HEK293 (cell line): ENCODE data around the gene GARIN5A.

Experiments
- CTCF ChIA-PET: fragments of 350-600 bp; formaldehyde crosslinking; extraction: SDS; loops from one replicate; lab custom pipeline; 2021; ENCODE audit warnings: antibody characterized with exemption; lab: Yijun Ruan, JAX
- POLR2A ChIA-PET: fragments of 300-600 bp; formaldehyde crosslinking; extraction: SDS; loops from one replicate; lab custom pipeline; 2020; ENCODE audit warnings: antibody characterized with exemption, inconsistent platforms; lab: Yijun Ruan, JAX
- H3K27ac ChIP-seq: fragments of 200-500 bp; sonication (Bioruptor generic); 2 replicates; pipeline ENCODE4 v1.5.1; 2014; ENCODE audit warnings: low read depth, low read length, control low read depth, inconsistent platforms; ENCODE audit errors: extremely low read depth
- H3K36me3 ChIP-seq, 2 experiments: fragments of 200-500 bp in 1 of 2; sonication (Bioruptor generic) in 1 of 2; 1 replicate in 1 of 2; 2 replicates in 1 of 2; pipeline ENCODE4 v1.5.1; 2014 to 2017; ENCODE audit warnings: inconsistent platforms in 2 of 2, low read length in 2 of 2; ENCODE audit not compliant: control insufficient read depth in 2 of 2, insufficient read depth in 1 of 2
- H3K4me1 ChIP-seq: fragments of 200-500 bp; sonication (Bioruptor generic); 2 replicates; pipeline ENCODE4 v1.5.1; 2014; ENCODE audit warnings: mild to moderate bottlenecking, low read length, inconsistent platforms; ENCODE audit not compliant: control insufficient read depth, insufficient read depth
- H3K4me3 ChIP-seq: 2 replicates; pipeline ENCODE4 v1.5.1; 2011; ENCODE audit warnings: low read depth, mild to moderate bottlenecking, control low read depth, low read length, moderate library complexity
- H3K9me3 ChIP-seq: fragments of 200-500 bp; sonication (Bioruptor generic); 2 replicates; pipeline ENCODE4 v1.5.1; 2014; ENCODE audit warnings: low read depth, low read length, inconsistent platforms; ENCODE audit not compliant: control insufficient read depth, insufficient read depth
- GLIS1 ChIP-seq: fragments of 450-650 bp; formaldehyde crosslinking; IDR thresholded peaks from 2 replicates; pipeline ENCODE4 v1.5.1; 2016; ENCODE audit warnings: missing biosample characterization, missing genetic modification characterization
- TCF7L2 ChIP-seq: IDR thresholded peaks from 2 replicates; pipeline ENCODE4 v1.6.1; 2011; ENCODE audit warnings: low read depth, mild to moderate bottlenecking, inconsistent platforms, low read length, moderate library complexity, borderline replicate concordance
- ZIC2 ChIP-seq: fragments of 450-650 bp; formaldehyde crosslinking; IDR thresholded peaks from 2 replicates; pipeline ENCODE4 v1.5.1; 2016; ENCODE audit warnings: missing biosample characterization, missing genetic modification characterization
- ZNF248 ChIP-seq: fragments of 450-650 bp; formaldehyde crosslinking; IDR thresholded peaks from 2 replicates; pipeline ENCODE4 v1.5.1; 2017; ENCODE audit warnings: missing biosample characterization, missing genetic modification characterization
- ZNF596 ChIP-seq: fragments of 450-650 bp; IDR thresholded peaks from 2 replicates; pipeline ENCODE4 v1.5.0; 2018; ENCODE audit warnings: missing biosample characterization, mild to moderate bottlenecking, missing genetic modification characterization, moderate library complexity
- ZXDB ChIP-seq: fragments of 450-650 bp; formaldehyde crosslinking; IDR thresholded peaks from 2 replicates; pipeline ENCODE4 v1.5.1; 2016; ENCODE audit warnings: missing biosample characterization, missing genetic modification characterization
- TF ChIP-seq, protein P1 (sequence below): fragments of 450-650 bp; formaldehyde crosslinking; IDR thresholded peaks from 2 replicates; pipeline ENCODE4 v1.5.1; 2016; ENCODE audit warnings: missing biosample characterization, missing genetic modification characterization
- TF ChIP-seq, protein P2 (sequence below): fragments of 450-650 bp; formaldehyde crosslinking; IDR thresholded peaks from 2 replicates; pipeline ENCODE4 v1.5.1; 2016; ENCODE audit warnings: missing biosample characterization, missing genetic modification characterization
- TF ChIP-seq, protein P3 (sequence below): fragments of 450-650 bp; formaldehyde crosslinking; IDR thresholded peaks from 2 replicates; pipeline ENCODE4 v1.5.1; 2017; ENCODE audit warnings: missing biosample characterization, missing genetic modification characterization
- TF ChIP-seq, protein P4 (sequence below): fragments of 450-650 bp; formaldehyde crosslinking; IDR thresholded peaks from 2 replicates; pipeline ENCODE4 v1.5.1; 2016; ENCODE audit warnings: missing biosample characterization, missing genetic modification characterization

Gene GARIN5A

DNA sequence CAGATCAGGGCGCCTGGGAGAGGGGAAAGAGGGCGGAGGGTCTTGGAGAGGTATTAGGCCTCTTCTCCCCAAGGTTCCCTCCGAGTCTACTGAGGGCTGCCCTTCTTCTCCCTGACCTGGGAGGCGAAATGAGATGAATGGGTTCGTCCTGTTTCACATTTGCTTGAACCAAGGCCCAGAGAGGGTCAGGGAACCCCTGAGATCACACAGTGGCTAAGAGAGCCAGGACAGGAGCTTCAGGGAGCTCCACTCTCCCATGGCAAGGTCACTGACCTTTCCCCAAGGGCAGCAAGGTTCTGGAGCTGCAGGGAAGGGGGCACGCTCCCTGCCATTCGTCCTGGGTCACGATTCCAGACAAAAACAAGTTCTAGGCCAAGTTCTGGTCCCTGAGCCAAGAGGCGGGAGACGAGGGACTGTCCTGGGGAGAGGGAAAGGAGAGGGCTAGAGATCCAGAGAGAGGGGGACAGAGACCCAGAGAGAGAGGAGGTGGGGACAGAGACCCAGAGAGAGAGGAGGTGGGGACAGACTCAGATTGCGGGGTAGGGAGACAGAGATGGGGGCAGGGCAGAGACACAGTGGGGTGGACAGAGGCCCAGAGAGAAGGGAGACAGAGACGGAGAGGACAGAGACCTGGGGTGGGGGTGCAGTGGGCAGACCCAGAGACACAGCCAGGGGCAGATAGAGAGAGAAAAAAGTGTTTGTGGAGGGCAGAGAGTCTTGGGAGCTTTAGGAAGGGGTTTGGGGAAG, 36.5 kb upstream of the GARIN5A start:
- POLR2A ChIA-PET = no interaction called here
- no peak for TF ChIP-seq ZXDB (tag by site-specific recombination)
- TF ChIP-seq, protein P1, sequence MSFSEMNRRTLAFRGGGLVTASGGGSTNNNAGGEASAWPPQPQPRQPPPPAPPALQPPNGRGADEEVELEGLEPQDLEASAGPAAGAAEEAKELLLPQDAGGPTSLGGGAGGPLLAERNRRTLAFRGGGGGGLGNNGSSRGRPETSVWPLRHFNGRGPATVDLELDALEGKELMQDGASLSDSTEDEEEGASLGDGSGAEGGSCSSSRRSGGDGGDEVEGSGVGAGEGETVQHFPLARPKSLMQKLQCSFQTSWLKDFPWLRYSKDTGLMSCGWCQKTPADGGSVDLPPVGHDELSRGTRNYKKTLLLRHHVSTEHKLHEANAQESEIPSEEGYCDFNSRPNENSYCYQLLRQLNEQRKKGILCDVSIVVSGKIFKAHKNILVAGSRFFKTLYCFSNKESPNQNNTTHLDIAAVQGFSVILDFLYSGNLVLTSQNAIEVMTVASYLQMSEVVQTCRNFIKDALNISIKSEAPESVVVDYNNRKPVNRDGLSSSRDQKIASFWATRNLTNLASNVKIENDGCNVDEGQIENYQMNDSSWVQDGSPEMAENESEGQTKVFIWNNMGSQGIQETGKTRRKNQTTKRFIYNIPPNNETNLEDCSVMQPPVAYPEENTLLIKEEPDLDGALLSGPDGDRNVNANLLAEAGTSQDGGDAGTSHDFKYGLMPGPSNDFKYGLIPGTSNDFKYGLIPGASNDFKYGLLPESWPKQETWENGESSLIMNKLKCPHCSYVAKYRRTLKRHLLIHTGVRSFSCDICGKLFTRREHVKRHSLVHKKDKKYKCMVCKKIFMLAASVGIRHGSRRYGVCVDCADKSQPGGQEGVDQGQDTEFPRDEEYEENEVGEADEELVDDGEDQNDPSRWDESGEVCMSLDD (tag by site-specific recombination) = 0 out of 2 replicates have a peak, but pooled peaks have one; percentile 23
- TF ChIP-seq, protein P2, sequence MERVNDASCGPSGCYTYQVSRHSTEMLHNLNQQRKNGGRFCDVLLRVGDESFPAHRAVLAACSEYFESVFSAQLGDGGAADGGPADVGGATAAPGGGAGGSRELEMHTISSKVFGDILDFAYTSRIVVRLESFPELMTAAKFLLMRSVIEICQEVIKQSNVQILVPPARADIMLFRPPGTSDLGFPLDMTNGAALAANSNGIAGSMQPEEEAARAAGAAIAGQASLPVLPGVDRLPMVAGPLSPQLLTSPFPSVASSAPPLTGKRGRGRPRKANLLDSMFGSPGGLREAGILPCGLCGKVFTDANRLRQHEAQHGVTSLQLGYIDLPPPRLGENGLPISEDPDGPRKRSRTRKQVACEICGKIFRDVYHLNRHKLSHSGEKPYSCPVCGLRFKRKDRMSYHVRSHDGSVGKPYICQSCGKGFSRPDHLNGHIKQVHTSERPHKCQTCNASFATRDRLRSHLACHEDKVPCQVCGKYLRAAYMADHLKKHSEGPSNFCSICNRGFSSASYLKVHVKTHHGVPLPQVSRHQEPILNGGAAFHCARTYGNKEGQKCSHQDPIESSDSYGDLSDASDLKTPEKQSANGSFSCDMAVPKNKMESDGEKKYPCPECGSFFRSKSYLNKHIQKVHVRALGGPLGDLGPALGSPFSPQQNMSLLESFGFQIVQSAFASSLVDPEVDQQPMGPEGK (tag by site-specific recombination) = peak; percentile 50
- 0 out of 2 replicates have a peak, but pooled peaks have one; percentile 0 for TF ChIP-seq ZNF596 (tag by site-specific recombination)
- TF ChIP-seq, protein P3, sequence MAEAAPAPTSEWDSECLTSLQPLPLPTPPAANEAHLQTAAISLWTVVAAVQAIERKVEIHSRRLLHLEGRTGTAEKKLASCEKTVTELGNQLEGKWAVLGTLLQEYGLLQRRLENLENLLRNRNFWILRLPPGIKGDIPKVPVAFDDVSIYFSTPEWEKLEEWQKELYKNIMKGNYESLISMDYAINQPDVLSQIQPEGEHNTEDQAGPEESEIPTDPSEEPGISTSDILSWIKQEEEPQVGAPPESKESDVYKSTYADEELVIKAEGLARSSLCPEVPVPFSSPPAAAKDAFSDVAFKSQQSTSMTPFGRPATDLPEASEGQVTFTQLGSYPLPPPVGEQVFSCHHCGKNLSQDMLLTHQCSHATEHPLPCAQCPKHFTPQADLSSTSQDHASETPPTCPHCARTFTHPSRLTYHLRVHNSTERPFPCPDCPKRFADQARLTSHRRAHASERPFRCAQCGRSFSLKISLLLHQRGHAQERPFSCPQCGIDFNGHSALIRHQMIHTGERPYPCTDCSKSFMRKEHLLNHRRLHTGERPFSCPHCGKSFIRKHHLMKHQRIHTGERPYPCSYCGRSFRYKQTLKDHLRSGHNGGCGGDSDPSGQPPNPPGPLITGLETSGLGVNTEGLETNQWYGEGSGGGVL (tag by site-specific recombination) = 0 out of 2 replicates have a peak, but pooled peaks have one; percentile 28
- TF ChIP-seq, all 188 proteins: peak for 4
- H3K9me3 ChIP-seq = no peaks in the 10 kb centered on the region
- no peak overlapping the region for H3K27ac ChIP-seq
- H3K4me1 ChIP-seq = peaks cover 5% of the 10 kb centered on the region
- H3K36me3 ChIP-seq = peaks cover 0 to under 1% of the 10 kb centered on the region in 2 experiments; a peak in 1 of 3 replicates
- CTCF ChIA-PET = interaction anchor here (2.6 to 2.7 kb wide), 2 partner anchors 24 to 25 kb away, joined by 6 to 11 read pairs; no protein-coding TSS in a partner anchor
- no peak overlapping the region for H3K4me3 ChIP-seq

DNA sequence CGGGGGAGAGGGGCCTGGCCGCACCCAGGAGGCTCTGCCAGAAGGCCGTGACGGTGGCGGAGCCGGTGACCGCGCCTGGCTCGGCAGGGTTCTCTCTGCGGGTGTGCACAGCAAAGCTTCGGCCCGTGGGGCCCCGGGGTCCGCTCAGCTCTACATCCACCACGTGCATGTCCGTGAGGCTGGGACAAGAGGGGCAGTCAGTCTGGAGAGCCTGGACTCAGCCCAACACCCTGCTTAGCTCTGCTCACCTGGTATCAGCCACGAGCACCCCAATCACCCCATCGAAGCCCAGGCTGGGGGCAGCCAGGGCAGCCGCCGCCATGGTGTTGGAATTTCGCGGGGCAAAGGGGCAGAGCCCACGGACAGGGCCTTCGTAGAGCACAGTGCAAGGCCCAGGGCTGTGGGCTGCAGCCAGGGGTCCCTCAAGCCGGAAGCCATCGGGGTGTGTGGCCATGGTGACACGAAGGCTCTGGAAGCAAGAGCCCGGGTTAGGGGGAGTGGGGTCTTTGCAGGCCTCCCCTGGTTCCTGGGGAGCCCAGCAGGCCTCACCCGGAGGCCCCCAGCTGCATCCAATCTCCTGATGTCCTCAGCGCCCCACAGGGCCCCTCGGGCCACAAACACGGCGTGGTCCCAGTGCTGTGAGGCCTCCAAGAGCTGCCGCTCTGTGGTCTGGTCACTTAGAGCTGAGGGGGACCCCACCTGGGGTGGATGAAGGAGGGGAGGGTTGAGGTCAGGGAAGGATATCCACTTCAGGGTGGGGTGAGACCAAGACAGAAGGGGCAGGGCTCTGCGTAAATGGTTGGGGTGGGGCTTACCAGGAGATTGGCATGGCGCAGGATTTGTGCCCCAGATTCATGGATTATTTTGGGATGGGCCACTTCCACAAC, 35.7 kb upstream of the GARIN5A start:
- CTCF ChIA-PET = interaction anchor here (0.9 to 2.7 kb wide), 4 partner anchors 16 to 144 kb away, joined by 3 to 11 read pairs (median 6); no protein-coding TSS in a partner anchor
- H3K27ac ChIP-seq = peak overlapping the region; percentile 76; the same call in 1 of the 2 replicates

More for the DNA sequence above, 35.7 kb upstream of the GARIN5A start:
- Histone ChIP-seq H3K9me3 (no peaks in the 10 kb centered on the region), H3K4me3 (no peak overlapping the region), H3K36me3 (no peaks in the 10 kb centered on the region), H3K4me1 (peaks cover 5% of the 10 kb centered on the region)
- POLR2A ChIA-PET = interaction anchor here (0.7 to 1.5 kb wide), 3 partner anchors 33 to 157 kb away, joined by 3 to 7 read pairs (median 5); no protein-coding TSS in a partner anchor
- TF ChIP-seq TCF7L2 (no peak), GLIS1 (0 out of 2 replicates have a peak, but pooled peaks have one; percentile 17), ZNF248 (tag by site-specific recombination) (no peak), ZIC2 (tag by site-specific recombination) (peak; percentile 17; the same call in 1 of the 2 replicates)
- TF ChIP-seq, protein P4, sequence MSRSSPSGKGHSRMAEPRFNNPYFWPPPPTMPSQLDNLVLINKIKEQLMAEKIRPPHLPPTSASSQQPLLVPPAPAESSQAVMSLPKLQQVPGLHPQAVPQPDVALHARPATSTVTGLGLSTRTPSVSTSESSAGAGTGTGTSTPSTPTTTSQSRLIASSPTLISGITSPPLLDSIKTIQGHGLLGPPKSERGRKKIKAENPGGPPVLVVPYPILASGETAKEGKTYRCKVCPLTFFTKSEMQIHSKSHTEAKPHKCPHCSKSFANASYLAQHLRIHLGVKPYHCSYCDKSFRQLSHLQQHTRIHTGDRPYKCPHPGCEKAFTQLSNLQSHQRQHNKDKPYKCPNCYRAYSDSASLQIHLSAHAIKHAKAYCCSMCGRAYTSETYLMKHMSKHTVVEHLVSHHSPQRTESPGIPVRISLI = no peak
